ENCODE results near the gene TCAIM. TPM values are rescaled to one million over a fixed set of nuclear protein-coding genes. Genes with fewer than 3 reads are reported as not detected.

Gene TCAIM
- total and polyA plus RNA-seq, 9 of the 15 experiments (the other 6 are each of a cell fraction or from before 2014, with no cell fraction given) = 19.7 to 53.3 (median 36.9) TPM

DNA sequence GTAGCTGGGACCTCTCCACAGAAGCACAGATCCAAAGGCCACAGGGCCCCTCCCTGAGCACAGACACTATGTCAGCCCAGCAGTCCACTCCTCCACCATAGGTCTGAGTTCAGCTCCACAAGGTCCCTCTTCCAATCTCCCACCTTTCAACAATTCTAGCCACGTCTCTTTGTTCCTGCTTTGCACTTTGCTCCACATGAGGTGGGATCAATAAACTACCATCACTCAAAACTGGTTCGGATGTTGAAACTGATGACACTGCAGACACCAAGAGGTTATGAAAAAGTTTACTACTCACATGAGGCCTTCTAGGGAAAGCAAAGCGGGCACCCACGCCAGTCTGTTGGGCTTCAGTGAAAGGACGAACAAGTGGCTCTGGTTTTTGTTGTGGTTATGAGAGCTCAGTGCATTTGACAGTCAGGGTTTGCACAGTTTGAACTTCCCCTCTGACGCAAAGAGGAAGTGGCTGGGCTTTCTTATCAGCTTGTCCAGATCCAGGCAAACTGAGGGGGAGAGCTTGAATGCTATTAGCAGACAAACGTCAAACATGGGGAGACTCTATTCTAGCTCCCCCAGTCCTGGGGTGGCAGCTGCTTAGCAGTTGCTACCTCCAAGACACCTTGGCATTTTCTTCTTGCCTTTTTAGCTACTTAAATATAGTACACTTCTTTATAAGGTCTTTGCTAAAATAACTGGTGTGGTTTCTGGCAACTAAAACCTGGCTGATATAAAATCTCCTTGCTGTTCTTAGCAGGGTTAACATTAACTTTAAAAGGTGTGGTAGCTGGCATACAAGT lies 101.1 kb downstream of the TCAIM start (continued):
- TF ChIP-seq, protein P1, sequence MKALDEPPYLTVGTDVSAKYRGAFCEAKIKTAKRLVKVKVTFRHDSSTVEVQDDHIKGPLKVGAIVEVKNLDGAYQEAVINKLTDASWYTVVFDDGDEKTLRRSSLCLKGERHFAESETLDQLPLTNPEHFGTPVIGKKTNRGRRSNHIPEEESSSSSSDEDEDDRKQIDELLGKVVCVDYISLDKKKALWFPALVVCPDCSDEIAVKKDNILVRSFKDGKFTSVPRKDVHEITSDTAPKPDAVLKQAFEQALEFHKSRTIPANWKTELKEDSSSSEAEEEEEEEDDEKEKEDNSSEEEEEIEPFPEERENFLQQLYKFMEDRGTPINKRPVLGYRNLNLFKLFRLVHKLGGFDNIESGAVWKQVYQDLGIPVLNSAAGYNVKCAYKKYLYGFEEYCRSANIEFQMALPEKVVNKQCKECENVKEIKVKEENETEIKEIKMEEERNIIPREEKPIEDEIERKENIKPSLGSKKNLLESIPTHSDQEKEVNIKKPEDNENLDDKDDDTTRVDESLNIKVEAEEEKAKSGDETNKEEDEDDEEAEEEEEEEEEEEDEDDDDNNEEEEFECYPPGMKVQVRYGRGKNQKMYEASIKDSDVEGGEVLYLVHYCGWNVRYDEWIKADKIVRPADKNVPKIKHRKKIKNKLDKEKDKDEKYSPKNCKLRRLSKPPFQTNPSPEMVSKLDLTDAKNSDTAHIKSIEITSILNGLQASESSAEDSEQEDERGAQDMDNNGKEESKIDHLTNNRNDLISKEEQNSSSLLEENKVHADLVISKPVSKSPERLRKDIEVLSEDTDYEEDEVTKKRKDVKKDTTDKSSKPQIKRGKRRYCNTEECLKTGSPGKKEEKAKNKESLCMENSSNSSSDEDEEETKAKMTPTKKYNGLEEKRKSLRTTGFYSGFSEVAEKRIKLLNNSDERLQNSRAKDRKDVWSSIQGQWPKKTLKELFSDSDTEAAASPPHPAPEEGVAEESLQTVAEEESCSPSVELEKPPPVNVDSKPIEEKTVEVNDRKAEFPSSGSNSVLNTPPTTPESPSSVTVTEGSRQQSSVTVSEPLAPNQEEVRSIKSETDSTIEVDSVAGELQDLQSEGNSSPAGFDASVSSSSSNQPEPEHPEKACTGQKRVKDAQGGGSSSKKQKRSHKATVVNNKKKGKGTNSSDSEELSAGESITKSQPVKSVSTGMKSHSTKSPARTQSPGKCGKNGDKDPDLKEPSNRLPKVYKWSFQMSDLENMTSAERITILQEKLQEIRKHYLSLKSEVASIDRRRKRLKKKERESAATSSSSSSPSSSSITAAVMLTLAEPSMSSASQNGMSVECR (CRISPR knock-in tag; IDR thresholded peaks at IDR 0.05) = 0 out of 2 replicates have a peak, but pooled peaks have one; percentile 66
- TF ChIP-seq, protein P2, sequence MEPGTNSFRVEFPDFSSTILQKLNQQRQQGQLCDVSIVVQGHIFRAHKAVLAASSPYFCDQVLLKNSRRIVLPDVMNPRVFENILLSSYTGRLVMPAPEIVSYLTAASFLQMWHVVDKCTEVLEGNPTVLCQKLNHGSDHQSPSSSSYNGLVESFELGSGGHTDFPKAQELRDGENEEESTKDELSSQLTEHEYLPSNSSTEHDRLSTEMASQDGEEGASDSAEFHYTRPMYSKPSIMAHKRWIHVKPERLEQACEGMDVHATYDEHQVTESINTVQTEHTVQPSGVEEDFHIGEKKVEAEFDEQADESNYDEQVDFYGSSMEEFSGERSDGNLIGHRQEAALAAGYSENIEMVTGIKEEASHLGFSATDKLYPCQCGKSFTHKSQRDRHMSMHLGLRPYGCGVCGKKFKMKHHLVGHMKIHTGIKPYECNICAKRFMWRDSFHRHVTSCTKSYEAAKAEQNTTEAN (CRISPR knock-in tag; IDR thresholded peaks at IDR 0.05) = peak; percentile 83
- TF ChIP-seq, protein P3, sequence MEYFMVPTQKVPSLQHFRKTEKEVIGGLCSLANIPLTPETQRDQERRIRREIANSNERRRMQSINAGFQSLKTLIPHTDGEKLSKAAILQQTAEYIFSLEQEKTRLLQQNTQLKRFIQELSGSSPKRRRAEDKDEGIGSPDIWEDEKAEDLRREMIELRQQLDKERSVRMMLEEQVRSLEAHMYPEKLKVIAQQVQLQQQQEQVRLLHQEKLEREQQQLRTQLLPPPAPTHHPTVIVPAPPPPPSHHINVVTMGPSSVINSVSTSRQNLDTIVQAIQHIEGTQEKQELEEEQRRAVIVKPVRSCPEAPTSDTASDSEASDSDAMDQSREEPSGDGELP (CRISPR knock-in tag; IDR thresholded peaks at IDR 0.05; ENCODE audit: borderline replicate concordance) = peak; percentile 74
- TF ChIP-seq CBX1 (IDR thresholded peaks at IDR 0.05; ENCODE audit: low read depth) = peak; percentile 89; the same call in 1 of the 2 replicates
- 0 out of 2 replicates have a peak, but pooled peaks have one; percentile 35 for TF ChIP-seq MECOM (CRISPR knock-in tag; IDR thresholded peaks at IDR 0.05)
- TF ChIP-seq OTX1 (CRISPR knock-in tag; IDR thresholded peaks at IDR 0.05) = 0 out of 2 replicates have a peak, but pooled peaks have one; percentile 13
- no peak for TF ChIP-seq U2AF2 (optimal IDR thresholded peaks at IDR 0.05; ENCODE audit: low read depth, low read length)
- TF ChIP-seq MYNN (IDR thresholded peaks at IDR 0.05) = peak; percentile 94
- no peak for TF ChIP-seq MYNN (CRISPR knock-in tag; IDR thresholded peaks at IDR 0.05)
- peak; percentile 96 for TF ChIP-seq NR1H2 (CRISPR knock-in tag; IDR thresholded peaks at IDR 0.05)
- TF ChIP-seq NEUROD1 (IDR thresholded peaks at IDR 0.05; ENCODE audit: borderline replicate concordance, low read depth, low read length, partially characterized antibody) = peak; percentile 94
- TF ChIP-seq THRAP3 (IDR thresholded peaks at IDR 0.05; ENCODE audit: borderline replicate concordance) = peak; percentile 74; the same call in 1 of the 2 replicates
- TF ChIP-seq ZSCAN29 (IDR thresholded peaks at IDR 0.05) = no peak
- TF ChIP-seq NCOA2 (IDR thresholded peaks at IDR 0.05; ENCODE audit: partially characterized antibody in 2 of 2) = peak; percentile 60 to 76
- TF ChIP-seq CEBPB (tag; IDR thresholded peaks at IDR 0.05) = peak; percentile 50
- no peak for TF ChIP-seq BRCA1 (IDR thresholded peaks at IDR 0.05)
- no peak for TF ChIP-seq BRCA1 (CRISPR knock-in tag; IDR thresholded peaks at IDR 0.05)
- TF ChIP-seq, protein P4, sequence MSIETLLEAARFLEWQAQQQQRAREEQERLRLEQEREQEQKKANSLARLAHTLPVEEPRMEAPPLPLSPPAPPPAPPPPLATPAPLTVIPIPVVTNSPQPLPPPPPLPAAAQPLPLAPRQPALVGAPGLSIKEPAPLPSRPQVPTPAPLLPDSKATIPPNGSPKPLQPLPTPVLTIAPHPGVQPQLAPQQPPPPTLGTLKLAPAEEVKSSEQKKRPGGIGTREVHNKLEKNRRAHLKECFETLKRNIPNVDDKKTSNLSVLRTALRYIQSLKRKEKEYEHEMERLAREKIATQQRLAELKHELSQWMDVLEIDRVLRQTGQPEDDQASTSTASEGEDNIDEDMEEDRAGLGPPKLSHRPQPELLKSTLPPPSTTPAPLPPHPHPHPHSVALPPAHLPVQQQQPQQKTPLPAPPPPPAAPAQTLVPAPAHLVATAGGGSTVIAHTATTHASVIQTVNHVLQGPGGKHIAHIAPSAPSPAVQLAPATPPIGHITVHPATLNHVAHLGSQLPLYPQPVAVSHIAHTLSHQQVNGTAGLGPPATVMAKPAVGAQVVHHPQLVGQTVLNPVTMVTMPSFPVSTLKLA (conservative IDR thresholded peaks at IDR 0.05) = peak; percentile 84 to 88
- no peak for TF ChIP-seq RBM17 (IDR thresholded peaks at IDR 0.05; ENCODE audit: borderline replicate concordance, low read depth, low read length)

All from K562 (cell line).